PC-3 (cell line): Measurements from ENCODE around the gene BRD3.

Source experiments
- CTCF ChIP-seq: fragments of 300-600 bp; sonication (generic); conservative IDR thresholded peaks from 2 replicates; pipeline ENCODE4 v1.5.1; 2017; ENCODE audit warnings: antibody characterized with exemption, low read depth, mild to moderate bottlenecking, low read length
- EZH2 ChIP-seq: fragments of 300-600 bp; sonication (generic); IDR thresholded peaks from one replicate; pipeline ENCODE4 v1.6.1; 2017; ENCODE audit warnings: antibody characterized with exemption, mild to moderate bottlenecking, low read length; ENCODE audit not compliant: unreplicated experiment
- EZH2phosphoT487 ChIP-seq: fragments of 300-600 bp; sonication (generic); IDR thresholded peaks from 2 replicates; pipeline ENCODE4 v1.6.1; 2018; ENCODE audit warnings: mild to moderate bottlenecking, antibody characterized with exemption, low read length, borderline replicate concordance

GRCh38 chr9:134060546-134060945 is 7.3 kb downstream of the BRD3 start:
- no peak for TF ChIP-seq EZH2
- TF ChIP-seq CTCF, result no peak
- TF ChIP-seq EZH2phosphoT487, result no peak
